SK-N-SH (cell line): Measurements from ENCODE around the gene MIDN. TPM values are rescaled to one million over a fixed set of nuclear protein-coding genes. Genes with fewer than 3 reads are reported as not detected.

Source experiments
- CTCF ChIA-PET: fragments of 300-600, 350-600 bp; formaldehyde crosslinking; extraction: SDS; loops from one replicate; lab custom pipeline; 2021; lab: Yijun Ruan, JAX
- POLR2A ChIA-PET: fragments of 350-600 bp; sonication (Branson Sonifier 250); formaldehyde crosslinking; extraction: SDS; loops from one replicate; lab custom pipeline; 2020; ENCODE audit warnings: antibody characterized with exemption, inconsistent platforms; lab: Yijun Ruan, JAX
- DNase-seq: peaks from one replicate; pipeline ENCODE4 v3.0.0; 2012
- H2AFZ ChIP-seq: fragments of 200-600 bp; sonication (generic); 2 replicates; pipeline ENCODE4 v1.8.1; 2016; ENCODE audit warnings: antibody characterized with exemption, mild to moderate bottlenecking, low read depth
- H3F3A ChIP-seq: fragments of 200-600 bp; sonication (generic); replicated peaks from 2 replicates; pipeline ENCODE3; 2016; ENCODE audit warnings: antibody characterized with exemption, mild to moderate bottlenecking; ENCODE audit not compliant: insufficient read depth
- H3K27ac ChIP-seq, 2 experiments: fragments of 200-500 bp in 1 of 2; fragments of 200-600 bp in 1 of 2; sonication (Bioruptor generic) in 1 of 2; sonication (generic), shearing (Covaris generic) in 1 of 2; 2 replicates each; pipeline versions ENCODE4 v1.5.1 to v1.6.1; 2014 to 2016; ENCODE audit warnings: low read depth in 2 of 2, inconsistent platforms in 1 of 2, low read length in 1 of 2, mild to moderate bottlenecking in 1 of 2, mixed read lengths in 1 of 2
- H3K27me3 ChIP-seq: fragments of 200-600 bp; sonication (generic), shearing (Covaris generic); 2 replicates; pipeline ENCODE4 v1.6.1; 2016; ENCODE audit warnings: mixed run types; ENCODE audit not compliant: insufficient read depth
- H3K36me3 ChIP-seq, 2 experiments: fragments of 200-500 bp in 1 of 2; fragments of 200-600 bp in 1 of 2; sonication (Bioruptor generic) in 1 of 2; sonication (generic) in 1 of 2; replicated peaks in 1 of 2; 2 replicates each; pipeline versions ENCODE3 to v1.5.1; 2014 to 2016; ENCODE audit warnings: low read length in 1 of 2, mild to moderate bottlenecking in 1 of 2; ENCODE audit not compliant: insufficient read depth in 2 of 2, control insufficient read depth in 1 of 2
- H3K4me1 ChIP-seq, 2 experiments: fragments of 200-500 bp in 1 of 2; fragments of 200-600 bp in 1 of 2; sonication (Bioruptor generic) in 1 of 2; sonication (generic), shearing (Covaris generic) in 1 of 2; 2 replicates each; pipeline versions ENCODE4 v1.5.1 to v1.6.1; 2014 to 2016; ENCODE audit warnings: low read depth in 1 of 2, low read length in 1 of 2, mixed run types in 1 of 2; ENCODE audit not compliant: insufficient read depth in 2 of 2, control insufficient read depth in 1 of 2
- H3K4me2 ChIP-seq: fragments of 200-600 bp; sonication (generic), shearing (Covaris generic); 2 replicates; pipeline ENCODE4 v1.6.1; 2017; ENCODE audit warnings: mixed run types
- H3K4me3 ChIP-seq, 2 experiments: fragments of 200-500 bp in 1 of 2; fragments of 200-600 bp in 1 of 2; sonication (Bioruptor generic) in 1 of 2; sonication (generic), shearing (Covaris generic) in 1 of 2; 2 replicates each; pipeline versions ENCODE4 v1.5.1 to v1.8.1; 2014 to 2016; ENCODE audit warnings: low read depth in 2 of 2, inconsistent platforms in 1 of 2, low read length in 1 of 2, mild to moderate bottlenecking in 1 of 2, mixed read lengths in 1 of 2, moderate library complexity in 1 of 2
- H3K79me2 ChIP-seq: fragments of 200-600 bp; sonication (generic); 2 replicates; pipeline ENCODE4 v1.8.1; 2017; ENCODE audit warnings: mild to moderate bottlenecking; ENCODE audit not compliant: insufficient read depth
- H3K9ac ChIP-seq: fragments of 200-600 bp; sonication (generic); 2 replicates; pipeline ENCODE4 v1.6.1; 2017; ENCODE audit warnings: mixed run types
- H3K9me2 ChIP-seq: fragments of 200-600 bp; sonication (generic); 2 replicates; pipeline ENCODE4 v1.6.1; 2017; ENCODE audit warnings: mixed run types
- H3K9me3 ChIP-seq: fragments of 200-600 bp; sonication (generic); 2 replicates; pipeline ENCODE4 v1.6.1; 2017; ENCODE audit warnings: mixed run types, mild to moderate bottlenecking, moderate library complexity
- H4K20me1 ChIP-seq: fragments of 200-600 bp; sonication (generic); 2 replicates; pipeline ENCODE4 v1.6.1; 2017; ENCODE audit warnings: mild to moderate bottlenecking, mixed run types; ENCODE audit not compliant: insufficient read depth
- CHD2 ChIP-seq: fragments of 150-350 bp; IDR thresholded peaks from 2 replicates; pipeline ENCODE4 v1.6.1; 2018; ENCODE audit warnings: low read length; ENCODE audit not compliant: partially characterized antibody
- ELF1 ChIP-seq: IDR thresholded peaks from 2 replicates; pipeline ENCODE4 v1.4.0; 2012
- FOXJ3 ChIP-seq: sonication (generic); formaldehyde crosslinking; IDR thresholded peaks from 2 replicates; pipeline ENCODE4 v1.5.1; 2020; ENCODE audit warnings: mild to moderate bottlenecking, missing genetic modification reagents
- FOXM1 ChIP-seq: IDR thresholded peaks from 2 replicates; pipeline ENCODE4 v1.4.0; 2012; ENCODE audit warnings: low read depth, mild to moderate bottlenecking
- GATA2 ChIP-seq: sonication (generic); formaldehyde crosslinking; IDR thresholded peaks from 2 replicates; pipeline ENCODE4 v1.5.0; 2020; ENCODE audit warnings: mild to moderate bottlenecking, missing genetic modification reagents
- JUND ChIP-seq: IDR thresholded peaks from 2 replicates; pipeline ENCODE4 v1.4.0; 2012
- MEF2A ChIP-seq: IDR thresholded peaks from 2 replicates; pipeline ENCODE4 v1.4.0; 2012; ENCODE audit warnings: low read depth, borderline replicate concordance
- NFIC ChIP-seq: IDR thresholded peaks from 2 replicates; pipeline ENCODE4 v1.4.0; 2012; ENCODE audit warnings: borderline replicate concordance
- NRF1 ChIP-seq: IDR thresholded peaks from 2 replicates; pipeline ENCODE4 v1.6.1; 2012; ENCODE audit warnings: low read depth, mild to moderate bottlenecking, low read length
- RAD21 ChIP-seq: IDR thresholded peaks from 2 replicates; pipeline ENCODE4 v1.6.1; 2012; ENCODE audit warnings: mild to moderate bottlenecking, low read length
- RCOR1 ChIP-seq: fragments of 150-350 bp; IDR thresholded peaks from 2 replicates; pipeline ENCODE4 v1.6.1; 2017; ENCODE audit warnings: antibody characterized with exemption, low read length
- SMC3 ChIP-seq: IDR thresholded peaks from 2 replicates; pipeline ENCODE4 v1.6.1; 2012; ENCODE audit warnings: low read depth, low read length, improper control_type of control experiment
- TCF12 ChIP-seq: IDR thresholded peaks from 2 replicates; pipeline ENCODE4 v1.4.0; 2012
- YY1 ChIP-seq: IDR thresholded peaks from 2 replicates; pipeline ENCODE4 v1.4.0; 2012; ENCODE audit warnings: low read depth, mild to moderate bottlenecking
- WGBS: methylation state at CpG from one replicate; pipeline ENCODE4 v1.1.6; 2017; ENCODE audit warnings: low lambda C conversion rate; 5-methylcytosine and 5-hydroxymethylcytosine counted together
- polyA plus RNA-seq, 3 experiments: library from polyadenylated mRNA; depleted of rRNA; stranded (reverse); fragments of >200 nt; gene quantifications; 2 replicates each; pipeline ENCODE4 v1.2.3, GENCODE V29; 2012

The MIDN gene
- polyA plus RNA-seq, 1 of the 3 experiments (the other 2 are of a cell fraction), result 13.9 TPM

- POLR2A ChIA-PET, result interaction anchor here (0.7 to 1.5 kb wide), 3 partner anchors 33 to 194 kb away, joined by 3 to 5 read pairs (median 3); no protein-coding TSS in a partner anchor
- no peak overlapping the region for H3K4me3 ChIP-seq
These were observed 28.7 kb downstream of the MIDN start for GRCh38 chr19:1277061-1277460.

GRCh38 chr19:1278074-1278473, 29.7 kb downstream of the MIDN start:
- DNase-seq, result no peak
- Histone ChIP-seq H4K20me1 (peaks cover 24% of the 10 kb centered on the region), H3K9me3 (no peaks in the 10 kb centered on the region), H3K4me2 (no peak overlapping the region), H3K9ac (no peak overlapping the region), H3K9me2 (no peaks in the 10 kb centered on the region), H3K27ac (no peak overlapping the region), H3F3A (peaks cover 36% of the 10 kb centered on the region), H2AFZ (no peak overlapping the region), H3K4me3 (no peak overlapping the region), H3K27me3 (no peaks in the 10 kb centered on the region), H3K79me2 (peaks cover 34% of the 10 kb centered on the region), H3K36me3 (peaks cover 25 to 37% of the 10 kb centered on the region in 2 experiments), H3K4me1 (peaks cover 11 to 26% of the 10 kb centered on the region in 2 experiments; a peak in 1 of 4 replicates)
- no peak for TF ChIP-seq RAD21
- TF ChIP-seq NFIC, result no peak
- no peak for TF ChIP-seq ELF1
- no peak for TF ChIP-seq FOXJ3 (CRISPR knock-in tag)
- TF ChIP-seq MEF2A, result no peak
- no peak for TF ChIP-seq RCOR1
- no peak for TF ChIP-seq SMC3
- no peak for TF ChIP-seq TCF12
- no peak for TF ChIP-seq NRF1
- ChIA-PET CTCF (interaction anchor here (0.8 to 3.5 kb wide), 9 partner anchors 10 to 167 kb away, joined by 3 to 26 read pairs (median 12); partner anchors contain the start of genes CIRBP and NDUFS7), POLR2A (interaction anchor here (0.8 to 1.5 kb wide), 2 partner anchors 34 to 193 kb away, joined by 3 to 5 read pairs; no protein-coding TSS in a partner anchor)
- WGBS, result 89% methylated on average over 9 of the region's 12 CpGs

More at GRCh38 chr19:1277061-1277460, 28.7 kb downstream of the MIDN start:
- Histone ChIP-seq H2AFZ (no peak overlapping the region), H3K4me1 (peaks cover 14 to 26% of the 10 kb centered on the region in 2 experiments; a peak in 1 of 4 replicates), H3K79me2 (peaks cover 44% of the 10 kb centered on the region), H3K9ac (no peak overlapping the region), H3K27me3 (no peaks in the 10 kb centered on the region), H3K9me3 (no peaks in the 10 kb centered on the region), H3K36me3 (peaks cover 35 to 47% of the 10 kb centered on the region in 2 experiments), H4K20me1 (peaks cover 33% of the 10 kb centered on the region), H3K27ac (no peak overlapping the region), H3F3A (peaks cover 46% of the 10 kb centered on the region), H3K4me2 (peak overlapping the region; percentile 100), H3K9me2 (no peaks in the 10 kb centered on the region)
- WGBS, result 93% methylated on average over 5 of the region's 15 CpGs
- CTCF ChIA-PET, result interaction anchor here (0.7 to 3.4 kb wide), 6 partner anchors 11 to 125 kb away, joined by 3 to 18 read pairs (median 3); partner anchors contain the start of gene NDUFS7
- no peak for DNase-seq
- TF ChIP-seq YY1, result no peak
- no peak for TF ChIP-seq RCOR1
- no peak for TF ChIP-seq CHD2
- TF ChIP-seq JUND, result no peak
- TF ChIP-seq NFIC, result no peak
- no peak for TF ChIP-seq RAD21
- no peak for TF ChIP-seq FOXM1
- TF ChIP-seq GATA2, result no peak
